Left lung (tissue), 10 donors: ENCODE data around the gene MARCHF9. TPM values are rescaled to one million over a fixed set of nuclear protein-coding genes. Genes with fewer than 3 reads are reported as not detected.

Source experiments
- ATAC-seq: fragments of 200-7000 bp; cut with Tn5 transposase; one replicate; pipeline ENCODE4 v1.9.1; 2020; ENCODE audit warnings: moderate library complexity
- DNase-seq, 4 donors: peaks; one replicate each; pipeline ENCODE4 v3.0.0-alpha.2; 2013 to 2020
- H3K27ac ChIP-seq, 2 donors: fragments of 200-600 bp; sonication (generic) in 1 of 2; one replicate each; pipeline versions ENCODE4 v1.5.0 to v1.8.0; 2020 to 2021
- H3K27me3 ChIP-seq, 2 donors: fragments of 200-600 bp; sonication (generic) in 1 of 2; one replicate each; pipeline versions ENCODE4 v1.5.0 to v1.8.0; 2020 to 2021
- H3K36me3 ChIP-seq, 2 donors: fragments of 200-600 bp; sonication (generic) in 1 of 2; one replicate each; pipeline versions ENCODE4 v1.5.0 to v1.8.0; 2020 to 2021
- H3K4me1 ChIP-seq, 2 donors: fragments of 200-600 bp; one replicate each; pipeline ENCODE4 v1.8.0; 2021
- H3K4me3 ChIP-seq, 2 donors: fragments of 200-600 bp; sonication (generic) in 1 of 2; one replicate each; pipeline versions ENCODE4 v1.5.0 to v1.8.0; 2020 to 2021; ENCODE audit warnings: mild to moderate bottlenecking in 1 of 2
- H3K9me3 ChIP-seq, 2 donors: fragments of 200-600 bp; sonication (generic) in 1 of 2; one replicate each; pipeline versions ENCODE4 v1.5.0 to v1.8.0; 2020 to 2021
- intact Hi-C, 2 donors: fragments of 100-400 bp; cut with DNase I; formaldehyde crosslinking; loops; one replicate each; pipeline versions ENCODE4 v1.11.2 to v1.14.2; 2022
- polyA plus RNA-seq, 6 donors: library from polyadenylated mRNA; unstranded; fragments of 120-200 nt; gene quantifications; one replicate each; pipeline ENCODE4 v1.2.1, GENCODE V29; 2013; ENCODE audit not compliant: insufficient read length in 6 of 6
- total RNA-seq, 2 donors: library from RNA; stranded (reverse); fragmentation: NEBNext Ultra II Directional; extraction: Animal tissue kit (Norgen Biotek cat#: 25700); gene quantifications; one replicate each; pipeline ENCODE4 v1.2.1, GENCODE V29; 2021
- TF ChIP-seq, protein P1 (sequence below), 2 donors: fragments of 200-600 bp; sonication (generic) in 1 of 2; IDR thresholded peaks; one replicate each; pipeline versions ENCODE4 v1.5.0 to v1.8.0; 2021; ENCODE audit warnings: antibody characterized with exemption in 2 of 2
- donor health status: DM: no; HTN: yes; CAD: no.
- donor health status: DM: no; HTN: no; CAD: no.

MARCHF9 gene
- total and polyA plus RNA-seq, 8 donors = 16.5 to 22.6 (median 19.5) TPM

DNA sequence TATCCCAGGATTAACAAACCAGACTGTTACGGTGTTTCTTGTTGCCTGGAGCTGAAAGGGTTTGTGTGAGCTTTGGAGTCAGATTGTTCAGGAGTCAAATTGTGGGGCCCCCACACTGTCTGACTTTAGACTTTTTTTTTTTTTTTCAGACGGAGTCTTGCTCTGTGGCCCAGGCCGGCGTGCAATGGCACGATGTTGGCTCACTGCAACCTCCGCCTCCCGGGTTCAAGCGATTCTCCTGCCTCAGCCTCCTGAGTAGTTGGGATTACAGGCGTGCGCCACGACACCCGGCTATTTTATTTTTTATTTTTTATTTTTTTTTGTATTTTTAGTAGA is 28.5 kb downstream of the MARCHF9 start:
- Histone ChIP-seq H3K27me3 (no peaks in the 10 kb centered on the region), H3K36me3 (peaks cover 8 to 41% of the 10 kb centered on the region in 2 donors), H3K4me3 (peak overlapping the region; percentile 83 to 91), H3K4me1 (peaks cover 10 to 33% of the 10 kb centered on the region in 2 donors), H3K27ac (no peak overlapping the region), H3K9me3 (no peaks in the 10 kb centered on the region)
- no peak for ATAC-seq
- TF ChIP-seq, protein P1, sequence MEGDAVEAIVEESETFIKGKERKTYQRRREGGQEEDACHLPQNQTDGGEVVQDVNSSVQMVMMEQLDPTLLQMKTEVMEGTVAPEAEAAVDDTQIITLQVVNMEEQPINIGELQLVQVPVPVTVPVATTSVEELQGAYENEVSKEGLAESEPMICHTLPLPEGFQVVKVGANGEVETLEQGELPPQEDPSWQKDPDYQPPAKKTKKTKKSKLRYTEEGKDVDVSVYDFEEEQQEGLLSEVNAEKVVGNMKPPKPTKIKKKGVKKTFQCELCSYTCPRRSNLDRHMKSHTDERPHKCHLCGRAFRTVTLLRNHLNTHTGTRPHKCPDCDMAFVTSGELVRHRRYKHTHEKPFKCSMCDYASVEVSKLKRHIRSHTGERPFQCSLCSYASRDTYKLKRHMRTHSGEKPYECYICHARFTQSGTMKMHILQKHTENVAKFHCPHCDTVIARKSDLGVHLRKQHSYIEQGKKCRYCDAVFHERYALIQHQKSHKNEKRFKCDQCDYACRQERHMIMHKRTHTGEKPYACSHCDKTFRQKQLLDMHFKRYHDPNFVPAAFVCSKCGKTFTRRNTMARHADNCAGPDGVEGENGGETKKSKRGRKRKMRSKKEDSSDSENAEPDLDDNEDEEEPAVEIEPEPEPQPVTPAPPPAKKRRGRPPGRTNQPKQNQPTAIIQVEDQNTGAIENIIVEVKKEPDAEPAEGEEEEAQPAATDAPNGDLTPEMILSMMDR (IDR thresholded peaks at IDR 0.05) = no peak
- intact Hi-C loops = no loop called here
- no peak for DNase-seq

GRCh38 chr12:57783861-57784260 is 29.0 kb downstream of the MARCHF9 start:
- Histone ChIP-seq H3K9me3 (no peaks in the 10 kb centered on the region), H3K27me3 (no peaks in the 10 kb centered on the region), H3K27ac (no peak overlapping the region), H3K36me3 (peaks cover 8 to 45% of the 10 kb centered on the region in 2 donors), H3K4me3 (peak overlapping the region in 1 of 2 donors; percentile 91), H3K4me1 (peaks cover 10 to 33% of the 10 kb centered on the region in 2 donors)
- TF ChIP-seq, protein P1 (IDR thresholded peaks at IDR 0.05) = no peak
- intact Hi-C loops = no loop called here
- DNase-seq (no peak), ATAC-seq (no peak)

DNA sequence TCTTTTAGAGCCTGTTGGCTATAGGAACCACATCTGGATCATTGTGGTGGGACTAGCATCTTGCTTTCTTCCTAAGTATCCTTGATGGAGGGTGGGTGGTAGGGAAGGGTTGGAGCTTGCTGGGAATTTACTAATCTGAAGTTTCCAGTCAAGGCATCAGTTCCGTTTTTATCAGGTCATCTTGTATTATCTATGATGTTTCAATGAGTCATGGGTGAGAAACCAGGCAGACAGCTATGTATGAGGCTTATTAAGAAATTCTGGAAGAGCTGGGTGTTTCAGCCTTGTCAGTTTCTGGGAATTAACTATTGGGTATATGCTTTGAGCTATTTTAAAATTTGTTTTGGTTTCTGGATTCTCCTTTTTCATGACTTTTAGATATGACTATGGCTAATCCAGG is 39.0 kb downstream of the MARCHF9 start:
- ATAC-seq (peak; percentile 47), DNase-seq (no peak)
- no peaks in the 10 kb centered on the region for H3K9me3 ChIP-seq
- peaks cover 0 to 28% of the 10 kb centered on the region in 2 donors for H3K4me1 ChIP-seq
- no peak overlapping the region for H3K4me3 ChIP-seq
- TF ChIP-seq, protein P1 (IDR thresholded peaks at IDR 0.05) = no peak
- peak overlapping the region; percentile 18 to 60 for H3K27ac ChIP-seq
- no peaks in the 10 kb centered on the region for H3K27me3 ChIP-seq
- peaks cover 1 to 88% of the 10 kb centered on the region in 2 donors for H3K36me3 ChIP-seq
- intact Hi-C loops = no loop called here

DNA sequence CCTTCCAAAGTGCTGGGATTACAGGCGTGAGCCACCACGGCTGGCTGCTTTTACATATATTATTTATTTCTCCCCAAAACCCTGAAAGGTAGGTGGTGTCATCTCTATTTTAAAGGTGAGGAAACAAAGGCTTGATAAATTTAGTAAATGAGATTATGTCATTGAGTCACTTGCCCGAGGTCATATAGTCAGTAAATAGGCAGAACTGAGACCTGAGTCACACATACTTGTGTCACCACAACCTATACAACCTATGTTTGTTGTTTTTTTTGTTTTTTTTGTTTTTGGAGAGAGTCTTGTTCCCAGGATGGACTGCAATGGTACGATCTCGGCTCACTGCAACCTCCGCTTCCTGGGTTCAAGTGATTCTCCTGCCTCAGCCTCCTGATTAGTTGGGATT is 40.5 kb downstream of the MARCHF9 start:
- H3K27ac ChIP-seq = no peak overlapping the region
- DNase-seq = no peak
- H3K4me1 ChIP-seq = peaks cover 0 to 28% of the 10 kb centered on the region in 2 donors
- H3K9me3 ChIP-seq = no peaks in the 10 kb centered on the region
- intact Hi-C loops = no loop called here
- H3K27me3 ChIP-seq = no peaks in the 10 kb centered on the region
- no peak for ATAC-seq
- H3K4me3 ChIP-seq = no peak overlapping the region
- H3K36me3 ChIP-seq = peaks cover 3 to 88% of the 10 kb centered on the region in 2 donors
- TF ChIP-seq, protein P1 (IDR thresholded peaks at IDR 0.05) = no peak

DNA sequence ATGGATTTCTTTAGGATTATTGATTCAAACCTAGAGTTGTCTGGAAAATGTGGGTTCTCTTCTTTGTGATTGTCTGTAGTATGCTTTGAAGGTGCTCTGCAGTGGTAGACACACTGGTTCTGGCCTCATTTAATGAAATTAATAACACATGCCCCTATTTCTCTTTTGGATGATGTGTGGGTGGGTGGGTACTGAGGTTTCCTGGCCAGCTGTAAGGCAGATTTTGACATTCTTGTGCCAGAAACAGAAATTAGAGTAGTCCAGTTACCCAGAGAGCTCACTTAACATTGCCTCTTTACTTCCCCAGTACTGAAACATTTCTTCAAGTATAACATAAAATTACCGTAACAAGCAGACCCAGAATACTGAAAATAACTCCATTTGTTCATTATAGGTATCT is 42.1 kb downstream of the MARCHF9 start:
- ATAC-seq (no peak), DNase-seq (no peak)
- intact Hi-C loops = no loop called here
- H3K4me3 ChIP-seq = no peak overlapping the region
- H3K36me3 ChIP-seq = peaks cover 3 to 88% of the 10 kb centered on the region in 2 donors
- TF ChIP-seq, protein P1 (IDR thresholded peaks at IDR 0.05) = no peak
- no peak overlapping the region for H3K27ac ChIP-seq
- H3K27me3 ChIP-seq = no peaks in the 10 kb centered on the region
- peaks cover 0 to 28% of the 10 kb centered on the region in 2 donors for H3K4me1 ChIP-seq
- no peaks in the 10 kb centered on the region for H3K9me3 ChIP-seq
